Glutamatergic neuron (in vitro differentiated cells): Measurements from ENCODE around the gene ARHGEF4. TPM values are rescaled to one million over a fixed set of nuclear protein-coding genes. Genes with fewer than 3 reads are reported as not detected.

ENCODE experiments used
- DNase-seq: peaks from one replicate; pipeline ENCODE4 v3.0.0; 2022
- H3K27ac Mint-ChIP-seq: one replicate; pipeline ENCODE4 v1.8.0; 2020; ENCODE audit warnings: mild to moderate bottlenecking, mixed read lengths, inconsistent platforms; ENCODE audit not compliant: unreplicated experiment
- H3K27me3 Mint-ChIP-seq: one replicate; pipeline ENCODE4 v1.8.0; 2020; ENCODE audit warnings: mild to moderate bottlenecking, moderate library complexity, mixed read lengths, inconsistent platforms; ENCODE audit not compliant: unreplicated experiment
- H3K36me3 Mint-ChIP-seq: one replicate; pipeline ENCODE4 v1.8.0; 2020; ENCODE audit warnings: mild to moderate bottlenecking, mixed read lengths, inconsistent platforms; ENCODE audit not compliant: unreplicated experiment
- H3K4me1 Mint-ChIP-seq: one replicate; pipeline ENCODE4 v1.8.0; 2020; ENCODE audit warnings: mild to moderate bottlenecking, low read depth, mixed read lengths, inconsistent platforms; ENCODE audit not compliant: unreplicated experiment
- H3K4me3 Mint-ChIP-seq: one replicate; pipeline ENCODE4 v1.8.0; 2020; ENCODE audit warnings: mild to moderate bottlenecking, mixed read lengths, inconsistent platforms; ENCODE audit not compliant: unreplicated experiment
- H3K9me3 Mint-ChIP-seq: one replicate; pipeline ENCODE4 v1.8.0; 2020; ENCODE audit warnings: mild to moderate bottlenecking, moderate library complexity, mixed read lengths, inconsistent platforms; ENCODE audit not compliant: unreplicated experiment
- total RNA-seq: library from RNA; stranded (reverse); fragmentation: NEBNext Ultra II Directional; extraction: Animal tissue kit (Norgen Biotek cat#: 25700); gene quantifications from one replicate; pipeline ENCODE4 v1.2.1, GENCODE V29; 2021; ENCODE audit not compliant: unreplicated experiment
- TF ChIP-seq, protein P1 (sequence below): fragments of 200-600 bp; sonication (generic); IDR thresholded peaks from one replicate; pipeline ENCODE4 v1.5.0; 2021; ENCODE audit not compliant: partially characterized antibody, unreplicated experiment

The ARHGEF4 gene
- total RNA-seq, 1 donor from 2014 or later = 6.1 TPM

DNA sequence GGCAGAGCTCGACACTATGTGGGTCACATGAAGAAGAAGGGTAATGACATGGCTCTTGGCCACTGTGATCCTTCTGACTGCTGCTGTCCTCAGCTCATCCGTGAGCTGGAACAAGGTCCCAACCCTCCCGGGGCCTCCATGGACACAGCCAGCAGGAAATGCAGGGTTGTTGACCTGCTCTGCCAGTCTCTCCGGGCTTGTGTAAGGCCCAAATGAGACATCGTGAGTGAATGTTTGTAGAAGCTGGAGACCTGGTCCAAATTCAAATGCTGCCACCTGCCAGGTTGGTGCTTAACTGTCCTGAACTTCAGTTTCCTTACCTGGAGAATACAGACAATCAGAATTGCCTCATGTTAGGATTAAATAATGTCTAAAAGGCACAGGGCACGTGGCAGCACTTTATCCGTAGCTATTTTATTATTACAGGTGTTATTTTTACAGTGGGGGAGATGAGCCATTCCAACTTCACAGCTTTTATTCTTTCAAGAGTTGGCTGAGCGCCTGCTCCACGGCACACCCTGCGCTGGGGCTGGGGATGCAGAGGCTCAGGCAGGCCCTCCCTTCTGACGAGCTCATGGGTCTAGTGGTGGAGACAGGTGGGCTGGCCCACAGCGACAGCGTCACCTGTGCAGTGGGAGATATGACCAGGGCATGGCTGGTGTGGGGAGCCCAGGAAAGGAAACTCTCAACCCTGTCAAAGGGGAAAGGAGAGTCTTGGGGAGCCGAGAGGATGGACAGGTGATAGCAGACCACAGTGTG lies 15.1 kb downstream of the ARHGEF4 start:
- DNase-seq = no peak
- Mint-ChIP-seq H3K9me3 (peaks cover 4% of the 10 kb centered on the region), H3K36me3 (no peaks in the 10 kb centered on the region), H3K4me1 (peaks cover 11% of the 10 kb centered on the region), H3K27ac (peak overlapping the region; percentile 73), H3K4me3 (no peak overlapping the region), H3K27me3 (peaks cover 5% of the 10 kb centered on the region)
- TF ChIP-seq, protein P1, sequence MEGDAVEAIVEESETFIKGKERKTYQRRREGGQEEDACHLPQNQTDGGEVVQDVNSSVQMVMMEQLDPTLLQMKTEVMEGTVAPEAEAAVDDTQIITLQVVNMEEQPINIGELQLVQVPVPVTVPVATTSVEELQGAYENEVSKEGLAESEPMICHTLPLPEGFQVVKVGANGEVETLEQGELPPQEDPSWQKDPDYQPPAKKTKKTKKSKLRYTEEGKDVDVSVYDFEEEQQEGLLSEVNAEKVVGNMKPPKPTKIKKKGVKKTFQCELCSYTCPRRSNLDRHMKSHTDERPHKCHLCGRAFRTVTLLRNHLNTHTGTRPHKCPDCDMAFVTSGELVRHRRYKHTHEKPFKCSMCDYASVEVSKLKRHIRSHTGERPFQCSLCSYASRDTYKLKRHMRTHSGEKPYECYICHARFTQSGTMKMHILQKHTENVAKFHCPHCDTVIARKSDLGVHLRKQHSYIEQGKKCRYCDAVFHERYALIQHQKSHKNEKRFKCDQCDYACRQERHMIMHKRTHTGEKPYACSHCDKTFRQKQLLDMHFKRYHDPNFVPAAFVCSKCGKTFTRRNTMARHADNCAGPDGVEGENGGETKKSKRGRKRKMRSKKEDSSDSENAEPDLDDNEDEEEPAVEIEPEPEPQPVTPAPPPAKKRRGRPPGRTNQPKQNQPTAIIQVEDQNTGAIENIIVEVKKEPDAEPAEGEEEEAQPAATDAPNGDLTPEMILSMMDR = no peak

DNA sequence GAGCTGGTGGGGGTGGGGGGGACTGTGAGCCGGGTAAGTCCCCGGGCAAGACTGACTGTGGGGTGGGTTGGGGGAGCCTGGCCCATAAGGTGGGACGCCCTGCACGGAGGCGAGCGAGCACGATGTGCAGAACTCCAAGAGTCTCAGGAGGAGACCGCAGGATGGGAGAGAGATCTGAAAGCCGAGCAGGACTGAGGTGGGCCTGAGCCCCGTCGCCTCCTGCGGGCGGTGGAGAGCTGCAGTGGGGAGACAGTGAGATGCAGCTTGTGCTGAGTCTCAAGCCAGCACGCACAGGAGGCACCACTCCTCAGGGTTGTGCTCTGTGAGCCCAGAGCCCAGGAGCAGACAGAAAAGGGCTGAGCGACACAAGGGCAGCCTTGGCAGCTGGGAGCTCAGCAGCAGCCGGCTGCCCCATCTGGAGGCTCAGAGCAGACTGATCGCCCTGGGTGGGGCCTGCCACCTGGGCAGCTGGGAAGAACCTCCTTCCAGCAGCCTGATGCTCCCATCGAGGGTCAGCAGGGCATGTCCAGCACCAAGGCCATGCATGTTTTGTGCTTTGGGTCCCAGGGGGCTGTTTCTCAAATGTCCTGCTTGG lies 15.9 kb downstream of the ARHGEF4 start:
- H3K9me3 Mint-ChIP-seq = peaks cover 4% of the 10 kb centered on the region
- peak; percentile 55 for DNase-seq
- no peaks in the 10 kb centered on the region for H3K36me3 Mint-ChIP-seq
- peaks cover 5% of the 10 kb centered on the region for H3K27me3 Mint-ChIP-seq
- H3K4me3 Mint-ChIP-seq = peak overlapping the region; percentile 59
- peak overlapping the region; percentile 83 for H3K27ac Mint-ChIP-seq
- peaks cover 11% of the 10 kb centered on the region for H3K4me1 Mint-ChIP-seq
- TF ChIP-seq, protein P1 = no peak

GRCh38 chr2:130853391-130853790 lies 16.7 kb downstream of the ARHGEF4 start:
- Mint-ChIP-seq H3K27ac (peak overlapping the region; percentile 55), H3K36me3 (no peaks in the 10 kb centered on the region), H3K4me1 (peaks cover 11% of the 10 kb centered on the region), H3K4me3 (no peak overlapping the region), H3K27me3 (peaks cover 5% of the 10 kb centered on the region), H3K9me3 (peaks cover 4% of the 10 kb centered on the region)
- TF ChIP-seq, protein P1 = no peak
- DNase-seq = no peak

DNA sequence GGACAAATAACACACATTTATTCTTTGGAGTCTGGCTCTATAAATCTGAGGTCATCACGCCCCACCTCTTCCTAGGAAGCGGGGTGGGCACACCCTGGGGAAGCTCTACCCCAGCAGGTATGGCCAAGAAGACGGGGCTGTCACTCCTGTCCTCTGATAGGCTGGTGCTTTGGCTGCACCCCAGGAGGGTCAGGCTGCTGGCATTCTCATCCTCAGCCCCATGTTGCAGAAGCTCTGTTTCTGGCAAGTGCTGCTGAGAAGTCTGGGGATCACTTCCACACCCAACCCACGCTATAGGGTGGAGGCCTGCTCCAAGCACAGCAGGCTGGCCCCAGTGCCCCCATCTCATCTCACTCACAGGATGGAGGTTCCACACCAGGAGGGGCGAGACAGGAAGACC lies 17.6 kb downstream of the ARHGEF4 start:
- Mint-ChIP-seq H3K27ac (no peak overlapping the region), H3K9me3 (peaks cover 4% of the 10 kb centered on the region), H3K27me3 (peaks cover 5% of the 10 kb centered on the region), H3K36me3 (no peaks in the 10 kb centered on the region), H3K4me3 (no peak overlapping the region), H3K4me1 (peaks cover 11% of the 10 kb centered on the region)
- TF ChIP-seq, protein P1 = no peak
- DNase-seq = no peak
